ENCODE data around the gene PGRMC1. TPM values are rescaled to one million over a fixed set of nuclear protein-coding genes. Genes with fewer than 3 reads are reported as not detected.
"Not testable (repeated sequence)": the region's sequence is repeated elsewhere in the genome, so short reads cannot be mapped to it uniquely, and the experiment has no call there.

The PGRMC1 gene
- total RNA-seq, 1 donor from 2014 or later = 74.9 TPM

DNA sequence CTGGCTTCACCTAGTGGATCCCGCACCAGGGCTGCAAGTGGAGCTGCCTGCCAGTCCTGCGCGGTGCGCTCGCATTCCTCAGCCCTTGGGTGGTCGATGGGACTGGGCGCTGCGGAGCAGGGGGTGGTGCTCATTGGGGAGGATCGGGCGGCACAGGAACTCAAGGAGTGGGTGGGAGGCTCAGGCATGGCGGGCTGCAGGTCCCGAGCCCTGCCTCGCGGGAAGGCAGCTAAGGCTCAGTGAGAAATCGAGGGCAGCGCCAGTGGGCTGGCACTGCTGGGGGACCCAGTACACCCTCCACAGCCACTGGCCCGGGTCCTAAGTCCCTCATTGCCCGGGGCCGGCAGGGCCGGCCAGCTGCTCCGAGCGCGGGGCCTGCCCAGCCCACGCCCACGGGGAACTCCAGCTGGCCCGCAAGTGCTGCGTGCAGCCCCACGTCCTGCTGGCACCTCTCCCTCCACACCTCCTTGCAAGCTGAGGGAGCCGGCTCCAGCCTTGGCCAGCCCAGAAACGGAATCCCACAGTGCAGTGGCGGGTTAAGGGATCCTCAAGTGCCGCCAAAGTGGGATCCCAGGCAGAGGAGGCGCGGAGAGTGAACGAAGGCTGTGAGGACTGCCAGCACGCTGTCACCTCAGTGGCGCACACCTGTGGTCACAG is 27.6 kb upstream of the PGRMC1 start:
- H3K27me3 ChIP-seq = no peaks in the 10 kb centered on the region
- intact Hi-C loops (cut with DNase I) = no loop called here
- no peak overlapping the region for H3K4me3 ChIP-seq
- no peaks in the 10 kb centered on the region for H3K4me1 ChIP-seq
- TF ChIP-seq, protein P1, sequence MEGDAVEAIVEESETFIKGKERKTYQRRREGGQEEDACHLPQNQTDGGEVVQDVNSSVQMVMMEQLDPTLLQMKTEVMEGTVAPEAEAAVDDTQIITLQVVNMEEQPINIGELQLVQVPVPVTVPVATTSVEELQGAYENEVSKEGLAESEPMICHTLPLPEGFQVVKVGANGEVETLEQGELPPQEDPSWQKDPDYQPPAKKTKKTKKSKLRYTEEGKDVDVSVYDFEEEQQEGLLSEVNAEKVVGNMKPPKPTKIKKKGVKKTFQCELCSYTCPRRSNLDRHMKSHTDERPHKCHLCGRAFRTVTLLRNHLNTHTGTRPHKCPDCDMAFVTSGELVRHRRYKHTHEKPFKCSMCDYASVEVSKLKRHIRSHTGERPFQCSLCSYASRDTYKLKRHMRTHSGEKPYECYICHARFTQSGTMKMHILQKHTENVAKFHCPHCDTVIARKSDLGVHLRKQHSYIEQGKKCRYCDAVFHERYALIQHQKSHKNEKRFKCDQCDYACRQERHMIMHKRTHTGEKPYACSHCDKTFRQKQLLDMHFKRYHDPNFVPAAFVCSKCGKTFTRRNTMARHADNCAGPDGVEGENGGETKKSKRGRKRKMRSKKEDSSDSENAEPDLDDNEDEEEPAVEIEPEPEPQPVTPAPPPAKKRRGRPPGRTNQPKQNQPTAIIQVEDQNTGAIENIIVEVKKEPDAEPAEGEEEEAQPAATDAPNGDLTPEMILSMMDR (IDR thresholded peaks at IDR 0.05) = no peak
- H3K9me3 ChIP-seq = no peaks in the 10 kb centered on the region
- no peak overlapping the region for H3K27ac ChIP-seq
- no peak for ATAC-seq
- no peak for DNase-seq
- no peaks in the 10 kb centered on the region for H3K36me3 ChIP-seq

DNA sequence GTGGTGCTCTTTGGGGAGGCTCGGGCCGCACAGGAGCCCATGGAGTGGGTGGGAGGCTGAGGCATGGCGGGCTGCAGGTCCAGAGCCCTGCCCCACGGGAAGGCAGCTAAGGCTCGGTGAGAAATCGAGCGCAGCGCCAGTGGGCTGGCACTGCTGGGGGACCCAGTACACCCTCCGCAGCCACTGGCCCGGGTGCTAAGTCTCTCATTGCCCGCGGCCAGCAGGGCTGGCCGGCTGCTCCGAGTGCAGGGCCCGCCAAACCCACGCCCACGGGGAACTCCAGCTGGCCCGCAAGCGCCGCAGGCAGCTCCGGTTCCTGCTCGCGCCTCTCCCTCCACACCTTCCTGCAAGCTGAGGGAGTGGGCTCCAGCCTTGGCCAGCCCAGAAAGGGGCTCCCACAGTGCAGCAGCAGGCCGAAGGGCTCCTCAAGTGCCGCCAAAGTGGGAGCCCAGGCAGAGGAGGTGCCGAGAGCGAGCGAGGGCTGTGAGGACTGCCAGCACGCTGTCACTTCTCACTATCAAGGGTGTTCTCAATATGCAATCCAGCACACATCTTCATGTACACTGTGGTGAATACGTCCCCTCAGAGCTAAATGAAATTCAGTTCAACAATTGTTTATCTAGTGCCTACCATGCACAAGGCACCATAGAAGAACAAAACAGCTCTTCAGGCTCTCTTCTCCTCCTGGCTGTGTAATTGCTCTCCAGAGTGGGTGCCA is 25.0 kb upstream of the PGRMC1 start:
- H3K4me1 ChIP-seq; H3K27ac ChIP-seq; H3K9me3 ChIP-seq; ATAC-seq; H3K36me3 ChIP-seq; H3K27me3 ChIP-seq; intact Hi-C loops (cut with DNase I); H3K4me3 ChIP-seq; DNase-seq: not testable (repeated sequence)

DNA sequence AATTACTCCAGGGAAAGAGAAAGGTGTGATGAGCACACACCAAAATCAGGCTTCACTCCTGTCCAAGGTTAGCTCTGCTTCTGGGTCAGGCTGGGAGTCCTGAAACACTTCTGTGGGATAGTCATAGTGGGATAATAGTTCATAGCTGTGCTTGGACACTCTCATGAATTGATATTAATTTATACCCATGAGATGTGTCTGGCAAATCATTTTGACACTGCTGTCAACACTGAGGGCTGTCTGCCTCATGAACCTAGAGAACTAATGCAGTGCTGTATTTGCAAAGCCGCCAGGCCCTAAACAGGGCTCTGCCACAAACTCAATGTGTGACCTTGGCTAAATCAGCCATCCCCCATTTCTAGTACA is 24.5 kb upstream of the PGRMC1 start:
- no peak overlapping the region for H3K4me3 ChIP-seq
- intact Hi-C loops (cut with DNase I) = no loop called here
- TF ChIP-seq, protein P1 (IDR thresholded peaks at IDR 0.05) = no peak
- H3K27ac ChIP-seq = no peak overlapping the region
- no peaks in the 10 kb centered on the region for H3K9me3 ChIP-seq
- H3K4me1 ChIP-seq = no peaks in the 10 kb centered on the region
- no peaks in the 10 kb centered on the region for H3K36me3 ChIP-seq
- no peaks in the 10 kb centered on the region for H3K27me3 ChIP-seq
- ATAC-seq (no peak), DNase-seq (no peak)

DNA sequence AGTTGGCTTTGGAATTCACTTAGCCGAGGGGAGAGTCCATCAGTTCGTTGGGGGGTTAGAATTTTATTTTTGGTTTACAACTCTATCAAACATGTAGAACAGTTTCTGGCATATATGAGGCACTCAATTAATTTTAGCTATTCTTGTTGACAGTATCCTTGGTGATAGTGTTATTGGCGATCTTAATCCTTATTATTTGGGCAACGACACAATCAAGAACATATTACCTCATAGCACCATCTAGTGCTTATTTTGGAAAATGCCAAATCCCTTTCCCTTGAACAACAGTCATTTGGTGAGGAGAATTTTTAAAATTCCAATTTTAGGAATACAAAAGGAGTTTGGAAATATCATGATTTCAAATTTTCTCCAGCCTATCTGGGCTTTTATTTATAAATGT is 17.9 kb upstream of the PGRMC1 start:
- Histone ChIP-seq H3K27me3 (no peaks in the 10 kb centered on the region), H3K36me3 (no peaks in the 10 kb centered on the region), H3K4me3 (no peak overlapping the region), H3K4me1 (no peaks in the 10 kb centered on the region), H3K9me3 (no peaks in the 10 kb centered on the region), H3K27ac (no peak overlapping the region)
- TF ChIP-seq, protein P1 (IDR thresholded peaks at IDR 0.05) = peak; percentile 37
- no peak for DNase-seq
- intact Hi-C loops (cut with DNase I) = no loop called here
- ATAC-seq = no peak

DNA sequence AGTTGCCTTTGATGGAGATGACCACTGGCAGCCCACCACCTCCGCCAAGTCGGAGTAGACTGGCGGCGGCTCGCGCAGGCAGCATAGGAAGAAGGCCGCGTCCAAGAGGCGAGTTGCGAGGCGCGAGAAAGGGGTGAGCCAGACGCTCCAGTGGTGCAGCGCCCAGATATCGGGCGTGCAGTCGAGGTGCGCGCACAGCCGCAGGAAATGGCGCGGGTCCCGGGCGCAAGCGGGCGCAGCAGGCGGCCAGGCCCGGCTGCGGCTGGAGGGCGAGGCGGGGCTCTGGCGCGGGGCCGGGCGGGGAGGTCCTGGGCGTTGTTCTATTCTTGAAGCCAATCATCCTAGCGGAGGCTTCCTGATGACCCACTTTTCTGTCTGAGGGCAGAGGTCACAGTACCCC is 13.2 kb upstream of the PGRMC1 start:
- Histone ChIP-seq H3K9me3 (no peaks in the 10 kb centered on the region), H3K36me3 (no peaks in the 10 kb centered on the region), H3K27me3 (no peaks in the 10 kb centered on the region), H3K4me1 (no peaks in the 10 kb centered on the region), H3K4me3 (no peak overlapping the region), H3K27ac (no peak overlapping the region)
- intact Hi-C loops (cut with DNase I) = no loop called here
- TF ChIP-seq, protein P1 (IDR thresholded peaks at IDR 0.05) = no peak
- no peak for DNase-seq
- ATAC-seq = no peak

DNA sequence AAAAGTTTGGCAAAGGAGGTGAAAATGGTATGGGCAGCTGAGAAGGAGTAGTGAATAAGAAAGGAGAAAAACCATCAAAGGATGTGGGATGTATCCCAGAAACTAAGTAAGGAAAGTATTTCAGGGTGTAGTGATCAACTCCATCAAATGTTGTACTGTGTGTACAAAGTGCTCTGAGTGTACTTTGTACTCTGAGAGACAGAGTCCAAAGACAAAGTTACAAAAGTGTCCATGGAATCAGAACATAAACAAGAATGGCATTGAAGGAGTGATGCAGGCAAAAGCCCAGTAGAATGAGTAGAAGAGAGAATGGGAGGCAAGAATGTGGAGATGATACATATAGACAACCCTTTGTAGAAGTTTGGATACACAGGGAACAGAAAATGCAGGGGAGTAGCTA is 12.3 kb upstream of the PGRMC1 start:
- Histone ChIP-seq H3K27me3 (no peaks in the 10 kb centered on the region), H3K4me3 (no peak overlapping the region), H3K4me1 (no peaks in the 10 kb centered on the region), H3K36me3 (no peaks in the 10 kb centered on the region), H3K9me3 (no peaks in the 10 kb centered on the region), H3K27ac (no peak overlapping the region)
- DNase-seq = no peak
- ATAC-seq = no peak
- intact Hi-C loops (cut with DNase I) = no loop called here
- TF ChIP-seq, protein P1 (IDR thresholded peaks at IDR 0.05) = no peak
